ENCODE results near the gene CARS2.
"Not testable (repeated sequence)": the region's sequence is repeated elsewhere in the genome, so short reads cannot be mapped to it uniquely, and the experiment has no call there.

CARS2 gene

DNA sequence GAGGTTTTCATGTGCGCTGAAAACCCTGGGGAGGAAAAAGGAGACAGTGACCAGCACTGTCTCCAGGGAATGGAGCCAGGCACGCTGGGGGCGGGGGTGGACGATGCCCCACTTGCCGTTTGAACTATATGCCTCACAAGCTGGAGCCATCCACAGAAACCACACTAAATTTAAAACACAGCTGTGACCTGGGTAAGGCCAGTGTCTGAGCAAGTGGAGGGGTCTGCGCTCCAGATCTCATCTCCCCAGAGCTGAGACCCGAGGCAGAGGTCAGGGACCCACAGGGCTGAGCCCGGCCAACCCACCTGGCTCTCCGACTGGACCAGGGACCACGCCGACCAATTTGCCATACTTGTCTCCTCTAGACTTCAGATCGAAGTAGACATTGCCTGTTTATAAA, 23.2 kb downstream of the CARS2 start:
- DNase-seq = no peak

DNA sequence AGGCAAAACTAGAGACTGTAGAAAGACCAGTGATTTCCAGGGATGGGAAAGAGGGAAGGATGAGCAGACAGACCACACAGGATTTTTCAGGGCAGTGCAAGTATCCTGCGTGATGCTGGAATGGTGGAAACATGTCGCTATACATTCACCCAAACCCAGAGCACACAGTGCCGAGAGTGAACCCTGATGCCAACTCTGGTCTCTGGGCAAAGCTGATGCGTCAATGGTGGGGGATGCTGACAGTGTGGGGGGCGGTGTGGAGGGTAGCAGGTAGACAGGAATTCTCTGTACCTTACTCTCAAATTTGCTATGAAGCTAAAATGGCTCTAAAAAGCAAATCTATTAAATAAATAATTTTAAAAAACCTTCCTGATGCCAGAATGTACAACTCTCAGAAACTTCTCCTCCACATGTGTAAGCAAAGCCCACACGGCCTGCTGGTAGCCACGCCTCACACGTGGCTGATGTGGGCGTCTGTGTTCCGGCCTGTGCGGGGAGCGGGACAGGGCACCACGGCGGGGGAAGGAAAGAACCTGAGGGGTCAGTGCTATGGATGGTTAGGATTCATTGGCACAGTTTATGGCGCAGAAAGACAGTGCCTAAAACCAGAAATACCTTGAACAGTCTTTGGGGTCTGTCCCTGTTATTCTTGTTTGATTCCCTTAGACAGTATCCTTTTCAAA, 23.9 kb downstream of the CARS2 start:
- no peak for DNase-seq

- peak; percentile 11 for DNase-seq
Observed at GRCh38 chr13:110680852-110681251, 25.1 kb downstream of the CARS2 start.

GRCh38 chr13:110677731-110678545, 28.0 kb downstream of the CARS2 start:
- no peak for DNase-seq

DNA sequence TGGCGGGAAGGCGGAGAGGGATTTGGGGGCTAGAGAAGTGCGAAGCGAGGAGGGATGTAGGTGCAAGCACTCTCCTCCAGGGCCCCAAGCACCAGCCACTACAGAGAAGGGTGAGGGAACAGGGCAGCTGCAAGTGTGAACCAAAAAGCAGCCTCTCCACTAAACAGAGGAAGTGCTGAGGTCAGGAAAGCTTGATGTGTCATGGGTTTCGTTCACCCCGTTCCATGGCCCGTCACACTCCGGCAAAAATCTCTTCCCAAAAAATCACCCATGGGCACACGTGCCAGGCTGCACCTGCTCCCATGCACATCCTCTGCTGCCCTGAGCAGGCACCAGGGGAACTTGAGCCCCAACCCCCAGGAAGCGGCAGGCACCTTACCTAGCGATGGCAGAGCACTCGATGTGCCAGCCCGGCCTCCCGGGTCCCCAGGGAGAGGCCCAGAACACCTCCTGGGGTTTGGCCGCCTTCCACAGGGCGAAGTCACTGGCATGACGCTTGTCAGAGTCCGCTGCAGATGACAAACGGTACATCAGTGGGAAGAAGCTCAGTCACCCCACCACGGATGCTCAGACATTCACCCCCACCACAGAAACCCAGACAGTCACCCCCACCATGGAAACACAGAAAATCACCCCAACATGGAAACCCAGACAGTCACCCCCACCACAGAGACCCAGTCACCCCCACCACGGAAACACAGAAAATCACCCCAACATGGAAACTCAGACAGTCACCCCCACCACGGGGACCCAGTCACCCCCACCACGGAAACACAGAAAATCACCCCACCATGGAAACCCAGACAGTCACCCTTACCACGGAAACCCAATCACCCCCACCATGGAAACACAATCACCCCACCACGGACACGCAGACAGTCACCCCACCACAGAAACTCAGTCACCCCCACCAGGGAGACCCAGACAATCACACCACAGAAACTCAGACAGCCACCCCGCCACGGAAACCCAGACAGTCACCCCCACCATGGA, 29.0 kb downstream of the CARS2 start:
- DNase-seq = peak; percentile 61

DNA sequence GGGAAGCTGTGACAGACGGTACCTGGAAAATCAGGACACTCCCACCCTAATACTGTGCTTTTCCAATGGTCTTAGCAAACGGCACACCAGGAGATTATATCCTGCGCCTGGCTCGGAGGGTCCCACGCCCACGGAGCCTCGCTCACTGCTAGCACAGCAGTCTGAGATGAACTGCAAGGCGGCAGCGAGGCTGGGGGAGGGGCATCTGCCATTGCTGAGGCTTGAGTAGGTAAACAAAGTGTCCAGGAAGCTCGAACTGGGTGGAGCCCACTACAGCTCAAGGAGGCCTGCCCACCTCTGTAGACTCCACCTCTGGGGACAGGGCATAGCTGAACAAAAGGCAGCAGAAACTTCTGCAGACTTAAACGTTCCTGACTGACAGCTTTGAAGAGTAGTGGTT, 36.1 kb downstream of the CARS2 start:
- DNase-seq = not testable (repeated sequence)

- no peak for DNase-seq
Observed at GRCh38 chr13:110669036-110669435, 36.9 kb downstream of the CARS2 start.

DNA sequence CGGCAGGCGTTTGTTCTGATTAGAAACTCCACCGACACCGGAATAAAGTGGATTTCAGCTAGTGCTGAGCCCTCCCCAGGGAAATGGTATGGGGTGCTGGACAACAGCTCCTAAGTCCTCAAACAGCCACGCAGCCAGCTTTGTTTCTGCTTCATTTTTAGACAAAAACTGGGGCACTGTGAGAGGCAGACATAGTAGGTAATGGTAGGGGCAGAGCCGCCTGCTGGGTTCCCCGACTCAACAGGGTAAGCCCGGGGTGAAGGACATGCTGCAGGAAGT, 39.7 kb downstream of the CARS2 start:
- DNase-seq = no peak

DNA sequence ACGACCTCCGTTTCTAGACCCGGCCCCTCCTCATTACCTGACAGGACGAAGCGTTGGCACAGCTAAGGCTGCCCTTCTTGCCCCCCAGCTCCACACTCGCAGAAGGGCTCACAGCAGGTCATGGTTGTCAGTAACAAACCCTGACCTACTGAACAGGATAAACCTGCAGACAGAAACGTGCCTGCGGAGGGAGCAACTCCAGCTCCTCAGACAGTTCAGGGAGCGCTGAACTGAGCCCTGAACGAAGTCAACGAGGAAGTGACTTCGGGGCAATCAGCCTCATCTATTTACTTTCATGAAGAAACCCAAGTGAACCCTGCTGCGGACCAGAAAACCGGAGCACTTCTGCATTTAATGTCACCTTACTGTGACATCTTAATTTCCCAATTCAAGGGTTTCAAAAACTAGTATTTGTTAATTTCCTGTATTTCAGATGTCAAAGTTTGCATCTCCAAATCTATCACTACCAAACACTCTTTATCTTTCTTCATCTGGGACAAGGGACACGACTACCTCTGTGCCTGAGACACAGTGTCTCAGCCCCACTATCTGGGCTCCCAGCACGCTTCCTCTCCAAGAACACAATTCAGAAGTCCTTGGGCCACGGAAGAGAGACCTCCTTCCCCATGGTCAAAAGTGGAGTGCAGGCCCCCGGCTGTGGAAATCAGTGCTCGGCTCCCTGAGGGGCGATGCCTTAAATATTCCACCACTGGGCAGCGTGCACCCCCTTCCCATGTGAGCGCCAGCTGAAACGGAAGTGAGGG, 40.2 kb downstream of the CARS2 start:
- DNase-seq = peak; percentile 92

DNA sequence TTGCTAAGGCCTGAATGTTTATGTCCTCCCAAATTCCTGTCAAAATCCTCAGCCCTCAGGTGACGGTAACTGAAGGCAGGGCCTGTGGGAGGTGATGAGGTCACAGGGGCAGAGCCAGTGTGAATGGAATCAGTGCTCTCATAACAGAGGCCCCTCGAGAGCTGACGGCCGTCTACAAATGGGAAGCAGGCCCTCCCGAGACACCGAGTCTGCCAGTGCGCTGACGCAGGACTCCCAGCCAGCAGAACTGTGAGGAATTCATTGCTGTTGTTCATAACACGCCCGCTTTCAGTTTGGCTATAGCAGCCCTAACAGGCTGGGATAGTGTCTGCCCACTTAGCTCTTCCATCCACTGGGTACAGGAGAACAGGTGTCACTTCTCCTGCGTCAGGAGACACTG, 41.2 kb downstream of the CARS2 start:
- DNase-seq = peak; percentile 15

DNA sequence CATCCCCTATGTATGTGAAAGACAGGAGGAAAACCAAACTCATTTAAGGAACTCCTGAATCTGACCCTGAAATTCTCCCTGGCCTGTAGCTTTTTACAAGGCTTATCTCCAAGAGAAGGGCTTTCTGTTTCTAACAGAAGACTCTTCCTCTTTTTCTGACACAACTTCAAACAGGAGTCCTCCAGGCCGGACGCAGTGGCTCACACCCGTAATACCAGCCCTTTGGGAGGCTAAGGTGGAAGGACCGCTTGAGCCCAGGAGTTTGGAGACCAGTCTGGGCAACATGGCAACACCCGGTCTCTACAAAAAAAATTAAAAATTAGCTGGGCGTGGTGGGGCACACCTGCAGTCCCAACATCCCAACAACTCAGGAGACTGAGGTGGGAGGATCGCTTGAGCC, 41.9 kb downstream of the CARS2 start:
- DNase-seq = peak; percentile 77

GRCh38 chr13:110663491-110663890, 42.4 kb downstream of the CARS2 start:
- DNase-seq = no peak

DNA sequence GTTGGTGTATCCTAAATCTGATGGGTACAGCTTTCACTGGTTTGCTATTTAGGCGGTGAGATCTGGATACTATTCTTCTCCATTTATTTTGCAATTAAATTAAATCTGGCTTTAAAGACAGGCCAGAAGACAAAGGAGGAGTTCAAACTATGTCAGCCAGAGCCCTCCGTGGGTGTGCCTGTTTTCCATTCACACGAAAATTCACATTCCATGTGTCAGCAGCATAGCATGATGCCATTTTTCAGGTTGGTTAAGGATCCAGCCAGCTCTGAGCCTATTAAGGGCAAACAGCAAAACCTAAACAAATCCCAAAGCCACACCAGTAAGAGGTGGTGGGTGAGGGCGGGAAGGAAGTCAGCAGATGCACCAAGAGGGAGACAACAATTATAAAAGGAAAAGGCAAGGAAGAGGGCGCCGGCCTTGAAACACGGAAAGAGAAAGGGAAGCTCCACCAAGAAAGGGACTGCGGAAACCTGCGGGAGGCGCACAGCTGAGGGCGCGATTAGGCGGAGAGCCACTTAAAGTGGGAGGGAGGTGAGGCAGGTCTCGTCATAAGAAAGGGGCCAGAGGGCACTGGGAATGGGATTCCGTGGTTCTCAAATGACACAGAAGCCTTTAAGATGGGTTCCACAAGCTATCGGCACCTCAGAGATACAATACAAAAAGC, 43.0 kb downstream of the CARS2 start:
- DNase-seq = no peak

DNA sequence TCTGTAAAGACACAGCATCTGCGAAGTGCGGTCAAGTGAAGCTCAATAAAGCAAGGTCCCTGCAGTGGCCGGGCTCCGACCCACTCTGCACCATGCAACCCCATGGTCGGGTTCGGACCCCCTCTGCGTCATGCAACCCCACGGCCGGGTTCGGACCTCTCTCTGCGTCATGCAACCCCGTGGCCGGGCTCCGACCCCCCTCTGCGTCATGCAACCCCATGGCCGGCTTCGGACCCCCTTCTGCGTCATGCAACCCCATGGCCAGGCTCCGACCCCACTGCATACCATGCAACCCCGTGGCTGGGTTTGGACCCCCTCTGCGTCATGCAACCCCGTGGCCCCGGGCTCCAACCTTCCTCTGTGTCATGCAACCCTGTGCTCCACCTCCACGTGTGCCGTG, 43.8 kb downstream of the CARS2 start:
- no peak for DNase-seq

- no peak for DNase-seq
Observed at GRCh38 chr13:110661256-110661655, 44.7 kb downstream of the CARS2 start.

DNA sequence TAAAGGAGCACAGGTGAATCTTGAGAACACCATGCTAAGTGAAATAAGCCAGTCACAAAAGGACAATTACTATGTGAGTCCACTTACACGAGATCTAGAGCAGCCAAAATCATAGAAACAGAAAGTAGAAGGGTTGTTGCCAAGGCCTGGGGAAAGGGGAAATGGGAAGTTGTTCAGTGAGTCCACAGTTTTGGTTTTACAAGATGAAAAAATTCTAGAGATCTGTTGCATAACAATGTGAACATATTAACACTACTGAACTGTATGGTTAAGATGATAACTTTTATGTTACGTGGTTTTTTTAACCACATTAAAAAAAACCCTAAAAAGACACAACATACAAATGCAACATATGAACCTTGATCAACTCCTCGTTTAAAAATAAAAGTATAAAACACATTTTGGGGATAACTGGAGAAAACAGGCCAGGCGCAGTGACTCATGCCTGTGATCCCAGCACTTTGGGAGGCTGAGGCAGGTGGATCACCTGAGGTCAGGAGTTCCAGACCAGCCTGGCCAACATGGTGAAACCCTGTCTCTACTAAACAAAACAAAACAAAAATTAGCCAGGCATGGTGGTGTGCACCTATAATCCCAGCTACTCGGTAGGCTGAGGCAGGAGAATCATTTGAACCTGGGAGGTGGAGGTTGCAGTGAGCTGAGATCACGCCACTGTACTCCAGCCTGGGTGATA, 47.6 kb downstream of the CARS2 start:
- peak; percentile 96 for DNase-seq

GRCh38 chr13:110657196-110657595, 48.7 kb downstream of the CARS2 start:
- no peak for DNase-seq

- no peak for DNase-seq
Observed at GRCh38 chr13:110653851-110654250, 52.1 kb downstream of the CARS2 start.

- no peak for DNase-seq
Observed at GRCh38 chr13:110653271-110653670, 52.6 kb downstream of the CARS2 start.

- DNase-seq = no peak
Observed at GRCh38 chr13:110652764-110653163, 53.2 kb downstream of the CARS2 start.

GRCh38 chr13:110652231-110652730, 53.6 kb downstream of the CARS2 start:
- DNase-seq = no peak

Measured in inflammatory macrophage treated with lipopolysaccharide for 4 hours (primary cell).